ENCODE measurements around the gene C1QTNF7. TPM values are rescaled to one million over a fixed set of nuclear protein-coding genes. Genes with fewer than 3 reads are reported as not detected.
A peak's percentile ranks its signal among the peaks of the same experiment; 100 is the strongest.

The C1QTNF7 gene
- total RNA-seq, 4 donors from 2014 or later, result 1.2 to 9.5 (median 3.2) TPM

DNA sequence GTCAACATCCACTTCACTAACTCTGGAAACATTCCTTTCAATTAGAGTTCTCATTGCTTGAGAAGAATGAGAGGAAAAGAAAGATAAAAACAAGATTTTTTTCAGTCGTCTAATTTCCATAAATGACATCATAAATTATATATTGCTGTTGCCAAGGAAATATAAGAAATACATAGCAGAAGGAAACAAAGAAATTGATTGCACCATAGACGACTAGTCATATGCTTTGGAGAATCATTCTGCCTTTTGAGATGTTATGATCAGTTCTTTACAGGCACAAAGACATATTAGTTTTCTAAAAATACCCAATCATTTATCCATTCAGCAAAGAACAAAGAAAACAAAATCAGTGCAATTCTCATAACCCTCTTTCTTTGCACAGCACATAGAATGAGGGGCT lies 672 bp upstream of the C1QTNF7 start:
- 52 to 61% methylated on average over 2 of the region's 2 CpGs for WGBS, 2 donors
- no peak for TF ChIP-seq POLR2A (IDR thresholded peaks at IDR 0.05)
- TF ChIP-seq, protein P1, sequence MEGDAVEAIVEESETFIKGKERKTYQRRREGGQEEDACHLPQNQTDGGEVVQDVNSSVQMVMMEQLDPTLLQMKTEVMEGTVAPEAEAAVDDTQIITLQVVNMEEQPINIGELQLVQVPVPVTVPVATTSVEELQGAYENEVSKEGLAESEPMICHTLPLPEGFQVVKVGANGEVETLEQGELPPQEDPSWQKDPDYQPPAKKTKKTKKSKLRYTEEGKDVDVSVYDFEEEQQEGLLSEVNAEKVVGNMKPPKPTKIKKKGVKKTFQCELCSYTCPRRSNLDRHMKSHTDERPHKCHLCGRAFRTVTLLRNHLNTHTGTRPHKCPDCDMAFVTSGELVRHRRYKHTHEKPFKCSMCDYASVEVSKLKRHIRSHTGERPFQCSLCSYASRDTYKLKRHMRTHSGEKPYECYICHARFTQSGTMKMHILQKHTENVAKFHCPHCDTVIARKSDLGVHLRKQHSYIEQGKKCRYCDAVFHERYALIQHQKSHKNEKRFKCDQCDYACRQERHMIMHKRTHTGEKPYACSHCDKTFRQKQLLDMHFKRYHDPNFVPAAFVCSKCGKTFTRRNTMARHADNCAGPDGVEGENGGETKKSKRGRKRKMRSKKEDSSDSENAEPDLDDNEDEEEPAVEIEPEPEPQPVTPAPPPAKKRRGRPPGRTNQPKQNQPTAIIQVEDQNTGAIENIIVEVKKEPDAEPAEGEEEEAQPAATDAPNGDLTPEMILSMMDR (IDR thresholded peaks at IDR 0.05), result no peak
- Histone ChIP-seq H3K27ac (peak overlapping the region in 1 of 3 donors; percentile 7), H3K4me3 (replicated peaks in 1 of 3) (no peak overlapping the region), H3K36me3 (no peaks in the 10 kb centered on the region), H3K27me3 (no peaks in the 10 kb centered on the region), H3K4me1 (no peaks in the 10 kb centered on the region), H3K9me3 (no peaks in the 10 kb centered on the region)
- intact Hi-C loops (cut with DNase I), result no loop called here
- no peak for DNase-seq

DNA sequence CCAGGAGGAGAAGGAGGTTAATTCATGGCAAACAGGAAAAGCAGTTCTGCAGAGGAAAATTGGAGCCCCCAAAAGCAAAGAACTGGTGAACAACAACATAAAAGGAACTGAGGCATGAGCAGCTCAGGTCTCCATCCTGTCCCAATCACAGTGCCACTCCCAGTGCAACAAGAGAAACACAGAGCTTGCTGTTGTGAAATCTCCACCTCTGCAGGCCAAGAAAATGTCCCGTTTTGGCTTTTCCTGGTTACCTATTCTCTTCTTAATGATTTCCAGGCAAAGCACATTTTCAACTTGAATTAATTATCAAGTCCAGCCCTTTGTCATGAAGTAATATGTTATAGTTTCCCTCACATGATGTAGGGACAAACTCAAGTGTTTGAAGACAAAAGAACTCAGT lies 778 bp downstream of the C1QTNF7 start:
- intact Hi-C loops (cut with DNase I), result no loop called here
- 63 to 93% methylated on average over 1 of the region's 1 CpG for WGBS, 2 donors
- Histone ChIP-seq H3K27ac (no peak overlapping the region), H3K27me3 (no peaks in the 10 kb centered on the region), H3K36me3 (no peaks in the 10 kb centered on the region), H3K4me1 (no peaks in the 10 kb centered on the region), H3K4me3 (replicated peaks in 1 of 3) (no peak overlapping the region), H3K9me3 (no peaks in the 10 kb centered on the region)
- TF ChIP-seq, protein P1 (IDR thresholded peaks at IDR 0.05), result no peak
- TF ChIP-seq POLR2A (IDR thresholded peaks at IDR 0.05), result no peak
- DNase-seq, result no peak

DNA sequence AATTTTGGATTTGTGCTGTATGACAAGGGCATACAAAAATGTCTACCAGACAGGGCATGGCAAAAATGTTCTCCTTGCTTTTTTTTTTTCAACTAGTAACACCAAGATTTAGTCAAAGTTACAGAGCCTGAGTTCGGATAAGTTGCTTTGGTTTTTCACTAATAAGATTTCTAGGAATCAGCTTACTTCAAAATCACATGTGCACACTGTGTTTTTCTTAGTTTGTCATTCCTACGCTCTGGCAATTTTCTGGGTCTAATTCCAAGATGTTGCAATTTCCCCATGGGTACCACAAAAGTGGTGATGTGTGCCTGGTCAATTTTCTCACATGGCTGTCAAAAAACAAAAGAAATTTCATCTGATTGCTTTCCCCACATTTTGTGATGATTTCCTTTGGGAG lies 6.3 kb downstream of the C1QTNF7 start:
- Histone ChIP-seq H3K27me3 (no peaks in the 10 kb centered on the region), H3K9me3 (no peaks in the 10 kb centered on the region), H3K4me3 (replicated peaks in 1 of 3) (no peak overlapping the region), H3K36me3 (no peaks in the 10 kb centered on the region), H3K4me1 (peaks cover 0 to 9% of the 10 kb centered on the region in 2 donors), H3K27ac (no peak overlapping the region)
- DNase-seq, result no peak
- intact Hi-C loops (cut with DNase I), result no loop called here
- WGBS, 2 donors, result 27 to 28% methylated on average over 2 of the region's 2 CpGs
- TF ChIP-seq, protein P1 (IDR thresholded peaks at IDR 0.05), result no peak

DNA sequence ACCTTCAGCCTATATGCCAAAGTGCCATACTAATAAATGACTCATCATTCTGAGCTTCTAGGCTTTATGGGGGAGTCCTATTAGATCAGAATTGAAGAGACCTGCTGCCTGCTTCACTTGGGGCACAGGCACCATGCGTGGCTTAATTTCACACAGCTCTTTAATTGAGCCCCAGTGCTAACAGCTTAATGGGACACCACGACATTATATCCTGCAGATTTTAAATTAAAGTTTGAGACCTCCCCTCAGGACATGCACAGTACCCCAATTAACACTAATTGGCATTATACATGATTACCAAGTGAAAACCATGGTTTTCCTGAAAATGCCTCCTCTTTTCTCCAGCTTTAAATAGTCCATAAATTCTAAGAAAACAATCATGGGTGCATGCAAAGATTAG lies 6.8 kb downstream of the C1QTNF7 start:
- WGBS, 2 donors, result 89 to 98% methylated on average over 2 of the region's 2 CpGs
- peaks cover 0 to 9% of the 10 kb centered on the region in 2 donors for H3K4me1 ChIP-seq

DNA sequence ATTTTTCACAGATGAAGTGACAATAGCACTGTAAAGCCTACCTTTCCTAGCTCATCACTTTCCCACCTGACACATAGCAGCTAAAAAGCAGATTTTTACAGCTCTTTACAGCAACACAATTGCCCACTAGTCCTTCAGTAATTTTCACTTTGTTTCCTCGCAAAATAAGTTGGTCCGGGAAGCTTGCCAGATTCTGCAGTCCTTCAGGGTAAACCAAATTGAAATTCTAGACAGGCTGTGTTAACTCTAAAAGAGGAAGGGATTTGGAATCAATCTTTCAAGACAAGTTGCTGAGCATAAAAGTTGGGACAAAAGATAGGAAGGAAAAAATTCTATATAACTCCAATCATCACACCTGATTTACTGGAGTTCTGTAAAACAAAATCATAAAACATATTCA lies 8.7 kb downstream of the C1QTNF7 start:
- H3K27me3 ChIP-seq, result no peaks in the 10 kb centered on the region
- no peaks in the 10 kb centered on the region for H3K9me3 ChIP-seq
- peaks cover 0 to 9% of the 10 kb centered on the region in 2 donors for H3K4me1 ChIP-seq
- TF ChIP-seq, protein P1 (IDR thresholded peaks at IDR 0.05), result no peak
- TF ChIP-seq POLR2A (IDR thresholded peaks at IDR 0.05), result no peak
- intact Hi-C loops (cut with DNase I), result no loop called here
- DNase-seq, result peak; percentile 53 to 72
- no peaks in the 10 kb centered on the region for H3K36me3 ChIP-seq
- no peak overlapping the region for H3K4me3 ChIP-seq (replicated peaks in 1 of 3)
- WGBS, 2 donors, result 3% methylated on average over 2 of the region's 2 CpGs
- no peak overlapping the region for H3K27ac ChIP-seq

More for the DNA sequence above, 6.8 kb downstream of the C1QTNF7 start:
- no peaks in the 10 kb centered on the region for H3K27me3 ChIP-seq
- no peak overlapping the region for H3K27ac ChIP-seq
- no peak overlapping the region for H3K4me3 ChIP-seq (replicated peaks in 1 of 3)
- intact Hi-C loops (cut with DNase I), result no loop called here
- H3K9me3 ChIP-seq, result no peaks in the 10 kb centered on the region
- no peaks in the 10 kb centered on the region for H3K36me3 ChIP-seq
- TF ChIP-seq, protein P1 (IDR thresholded peaks at IDR 0.05), result no peak
- TF ChIP-seq POLR2A (IDR thresholded peaks at IDR 0.05), result no peak
- no peak for DNase-seq
